KMS-11 (cell line): ENCODE results near the gene MFSD1.

Experiments
- H2AFZ ChIP-seq: fragments of 200-600 bp; sonication (generic); 2 replicates; pipeline ENCODE4 v1.6.1; 2016; ENCODE audit warnings: antibody characterized with exemption, mixed run types, low read depth
- H3K27ac ChIP-seq: fragments of 200-600 bp; sonication (generic); 2 replicates; pipeline ENCODE4 v1.6.1; 2016; ENCODE audit warnings: mild to moderate bottlenecking, mixed run types
- H3K27me3 ChIP-seq: fragments of 200-600 bp; sonication (generic); 2 replicates; pipeline ENCODE4 v1.6.1; 2017; ENCODE audit warnings: mild to moderate bottlenecking, low read depth, mixed run types, moderate library complexity; ENCODE audit not compliant: insufficient read depth
- H3K36me3 ChIP-seq: fragments of 200-600 bp; sonication (generic); 2 replicates; pipeline ENCODE4 v1.6.1; 2017; ENCODE audit warnings: mild to moderate bottlenecking, mixed run types; ENCODE audit not compliant: insufficient read depth
- H3K4me1 ChIP-seq: fragments of 200-600 bp; sonication (generic); 2 replicates; pipeline ENCODE4 v1.6.1; 2016; ENCODE audit warnings: mild to moderate bottlenecking, low read depth, mixed run types; ENCODE audit not compliant: poor library complexity, severe bottlenecking
- H3K4me2 ChIP-seq: fragments of 200-600 bp; sonication (generic); 2 replicates; pipeline ENCODE4 v1.7.0; 2016; ENCODE audit warnings: mild to moderate bottlenecking, mixed run types
- H3K4me3 ChIP-seq: fragments of 200-600 bp; sonication (generic); IDR thresholded peaks from 2 replicates; pipeline ENCODE4 v1.6.1; 2017; ENCODE audit warnings: low read depth, low read length, mixed read lengths; ENCODE audit not compliant: insufficient read depth
- H3K79me2 ChIP-seq: fragments of 200-600 bp; sonication (generic); 2 replicates; pipeline ENCODE4 v1.6.1; 2016; ENCODE audit warnings: low read depth, mixed run types; ENCODE audit not compliant: insufficient read depth
- H3K9ac ChIP-seq: fragments of 200-600 bp; sonication (generic); 2 replicates; pipeline ENCODE4 v1.6.1; 2016; ENCODE audit warnings: mild to moderate bottlenecking, mixed run types
- H4K20me1 ChIP-seq: fragments of 200-600 bp; sonication (generic); 2 replicates; pipeline ENCODE4 v1.6.1; 2016; ENCODE audit warnings: mild to moderate bottlenecking, mixed run types; ENCODE audit not compliant: insufficient read depth
- CTCF ChIP-seq: fragments of 200-600 bp; sonication (generic); conservative IDR thresholded peaks from 2 replicates; pipeline ENCODE4 v1.6.1; 2017; ENCODE audit warnings: low read depth, mild to moderate bottlenecking, antibody characterized with exemption, low read length, moderate library complexity, mixed read lengths

The MFSD1 gene

GRCh38 chr3:158859362-158859761, 57.5 kb downstream of the MFSD1 start:
- no peaks in the 10 kb centered on the region for H3K4me1 ChIP-seq
- H3K27me3 ChIP-seq: no peaks in the 10 kb centered on the region
- H4K20me1 ChIP-seq: no peaks in the 10 kb centered on the region
- no peak overlapping the region for H3K9ac ChIP-seq
- no peak overlapping the region for H3K27ac ChIP-seq
- H3K4me3 ChIP-seq: no peak overlapping the region
- H3K79me2 ChIP-seq: no peaks in the 10 kb centered on the region
- H2AFZ ChIP-seq: no peak overlapping the region
- no peaks in the 10 kb centered on the region for H3K36me3 ChIP-seq
- no peak overlapping the region for H3K4me2 ChIP-seq
- TF ChIP-seq CTCF: no peak

- no peak overlapping the region for H3K4me2 ChIP-seq
- H3K9ac ChIP-seq: no peak overlapping the region
- no peaks in the 10 kb centered on the region for H3K79me2 ChIP-seq
- no peaks in the 10 kb centered on the region for H3K36me3 ChIP-seq
- H3K27ac ChIP-seq: no peak overlapping the region
- no peak overlapping the region for H3K4me3 ChIP-seq
- no peaks in the 10 kb centered on the region for H3K4me1 ChIP-seq
- H3K27me3 ChIP-seq: no peaks in the 10 kb centered on the region
- H4K20me1 ChIP-seq: no peaks in the 10 kb centered on the region
- no peak for TF ChIP-seq CTCF
- H2AFZ ChIP-seq: no peak overlapping the region
These were observed 61.4 kb downstream of the MFSD1 start for GRCh38 chr3:158863247-158863646.

- no peak for TF ChIP-seq CTCF
- Histone ChIP-seq H3K4me2 (no peak overlapping the region), H3K27me3 (no peaks in the 10 kb centered on the region), H3K4me3 (no peak overlapping the region), H3K36me3 (no peaks in the 10 kb centered on the region), H4K20me1 (no peaks in the 10 kb centered on the region), H3K79me2 (no peaks in the 10 kb centered on the region), H2AFZ (no peak overlapping the region), H3K27ac (no peak overlapping the region), H3K4me1 (no peaks in the 10 kb centered on the region), H3K9ac (no peak overlapping the region)
These were observed 62.6 kb downstream of the MFSD1 start for GRCh38 chr3:158864492-158864891.

- Histone ChIP-seq H3K79me2 (no peaks in the 10 kb centered on the region), H3K27me3 (no peaks in the 10 kb centered on the region), H3K4me1 (no peaks in the 10 kb centered on the region), H3K27ac (no peak overlapping the region), H3K36me3 (no peaks in the 10 kb centered on the region), H2AFZ (no peak overlapping the region), H3K9ac (no peak overlapping the region), H3K4me2 (no peak overlapping the region), H3K4me3 (no peak overlapping the region), H4K20me1 (no peaks in the 10 kb centered on the region)
- no peak for TF ChIP-seq CTCF
These were observed 73.8 kb downstream of the MFSD1 start for GRCh38 chr3:158875700-158876099.
